HepG2 (cell line): ENCODE measurements around the gene CMA1. TPM values are rescaled to one million over a fixed set of nuclear protein-coding genes. Genes with fewer than 3 reads are reported as not detected.
A peak's percentile ranks its signal among the peaks of the same experiment; 100 is the strongest.

ENCODE experiments used
- CENPBD1 ChIP-seq: sonication (generic); formaldehyde crosslinking; IDR thresholded peaks from 2 replicates; pipeline ENCODE4 v1.8.0; 2022; ENCODE audit warnings: missing genetic modification reagents, low read depth, mild to moderate bottlenecking, borderline replicate concordance
- ERF ChIP-seq: IDR thresholded peaks from 2 replicates; pipeline ENCODE4 v1.6.1; 2018; ENCODE audit warnings: missing biosample characterization, missing genetic modification reagents
- EZH2 ChIP-seq: conservative IDR thresholded peaks from 2 replicates; pipeline ENCODE4 v1.6.1; 2012; ENCODE audit warnings: mild to moderate bottlenecking, low read depth, low read length, moderate library complexity
- FOXA3 ChIP-seq: IDR thresholded peaks from 2 replicates; pipeline ENCODE4 v1.6.1; 2016; ENCODE audit warnings: missing genetic modification reagents, missing compliant biosample characterization
- HDAC2 ChIP-seq: sonication (generic); formaldehyde crosslinking; IDR thresholded peaks from 2 replicates; pipeline ENCODE4 v1.4.0; 2020; ENCODE audit warnings: missing genetic modification reagents
- HNF4A ChIP-seq: sonication (generic); formaldehyde crosslinking; IDR thresholded peaks from 2 replicates; pipeline ENCODE4 v1.4.0; 2020; ENCODE audit warnings: missing genetic modification reagents
- MLX ChIP-seq: IDR thresholded peaks from 2 replicates; pipeline ENCODE4 v1.6.1; 2016
- MYNN ChIP-seq: sonication (generic); formaldehyde crosslinking; IDR thresholded peaks from 2 replicates; pipeline ENCODE4 v1.4.0; 2020; ENCODE audit warnings: mild to moderate bottlenecking, low read depth, missing genetic modification reagents
- ONECUT2 ChIP-seq: sonication (generic); formaldehyde crosslinking; IDR thresholded peaks from 2 replicates; pipeline ENCODE4 v1.4.0; 2020; ENCODE audit warnings: missing genetic modification reagents
- PHF8 ChIP-seq: sonication (generic); formaldehyde crosslinking; IDR thresholded peaks from 2 replicates; pipeline ENCODE4 v1.5.0; 2020; ENCODE audit warnings: missing genetic modification reagents
- RAD21 ChIP-seq: fragments of 450-650 bp; formaldehyde crosslinking; IDR thresholded peaks from 2 replicates; pipeline ENCODE4 v1.5.0; 2020; ENCODE audit warnings: mild to moderate bottlenecking
- SALL1 ChIP-seq: sonication (generic); formaldehyde crosslinking; IDR thresholded peaks from 2 replicates; pipeline ENCODE4 v1.8.0; 2022; ENCODE audit warnings: mild to moderate bottlenecking, missing genetic modification reagents
- SMAD3 ChIP-seq: sonication (generic); formaldehyde crosslinking; IDR thresholded peaks from 2 replicates; pipeline ENCODE4 v1.4.0; 2020; ENCODE audit warnings: missing genetic modification reagents
- SP1 ChIP-seq, 2 experiments: fragments of 450-650 bp in 1 of 2; sonication (generic) in 1 of 2; formaldehyde crosslinking in 1 of 2; IDR thresholded peaks; 2 replicates each; pipeline versions ENCODE4 v1.4.0 to v1.6.1; 2016 to 2020; ENCODE audit warnings: missing genetic modification reagents in 1 of 2
- SP140L ChIP-seq: sonication (generic); formaldehyde crosslinking; IDR thresholded peaks from 2 replicates; pipeline ENCODE4 v1.4.0; 2020; ENCODE audit warnings: missing genetic modification reagents, borderline replicate concordance
- SPEN ChIP-seq: sonication (generic); formaldehyde crosslinking; IDR thresholded peaks from 2 replicates; pipeline ENCODE4 v1.5.1; 2020; ENCODE audit warnings: low read depth, mild to moderate bottlenecking, missing genetic modification reagents
- ZFP91 ChIP-seq: sonication (generic); formaldehyde crosslinking; IDR thresholded peaks from 2 replicates; pipeline ENCODE4 v1.9.0; 2022; ENCODE audit warnings: missing genetic modification reagents, mild to moderate bottlenecking, borderline replicate concordance
- ZNF142 ChIP-seq: sonication (generic); formaldehyde crosslinking; IDR thresholded peaks from 2 replicates; pipeline ENCODE4 v1.4.0; 2020; ENCODE audit warnings: missing genetic modification reagents
- ZNF362 ChIP-seq: sonication (generic); formaldehyde crosslinking; IDR thresholded peaks from 2 replicates; pipeline ENCODE4 v1.4.0; 2020; ENCODE audit warnings: missing genetic modification reagents, mild to moderate bottlenecking, borderline replicate concordance
- ZNF501 ChIP-seq: sonication (generic); formaldehyde crosslinking; IDR thresholded peaks from 2 replicates; pipeline ENCODE4 v1.5.1; 2020; ENCODE audit warnings: mild to moderate bottlenecking, moderate library complexity, missing genetic modification reagents
- ZNF572 ChIP-seq: sonication (generic); formaldehyde crosslinking; IDR thresholded peaks from 2 replicates; pipeline ENCODE4 v1.5.1; 2020; ENCODE audit warnings: mild to moderate bottlenecking, missing genetic modification reagents
- polyA plus RNA-seq, 8 experiments: library from polyadenylated mRNA; depleted of rRNA in 3 of 8; stranded (reverse) in 7 of 8; unstranded in 1 of 8; fragments of >200 nt; fragmentation: Illumina TruSeq in 4 of 8; extraction: Trizol in 4 of 8; gene quantifications; 2 replicates each; pipeline versions ENCODE4 v1.2.1 to v1.2.3, GENCODE V29; 2011 to 2016; ENCODE audit warnings: low read depth in 4 of 8, missing spikeins in 1 of 8, mixed read lengths in 1 of 8; ENCODE audit not compliant: insufficient read depth in 1 of 8
- total RNA-seq, 5 experiments: library from RNA; depleted of rRNA; stranded (reverse); fragments of >200 nt; fragmentation: Illumina TruSeq; extraction: Trizol; gene quantifications; 2 replicates each; pipeline ENCODE4 v1.2.3, GENCODE V29; 2016; ENCODE audit warnings: low read depth in 1 of 5

CMA1 gene
- total and polyA plus RNA-seq, 2 of the 13 experiments (the other 11 are each of a cell fraction or from before 2014, with no cell fraction given) = not detected

GRCh38 chr14:24481622-24482324 lies 26.3 kb downstream of the CMA1 start (continued):
- TF ChIP-seq SALL1 (CRISPR knock-in tag) (peak; percentile 95), ZNF501 (CRISPR knock-in tag) (peak; percentile 93), FOXA3 (peak; percentile 72), PHF8 (CRISPR knock-in tag) (peak; percentile 94), SPEN (CRISPR knock-in tag) (peak; percentile 99), ZNF362 (CRISPR knock-in tag) (peak; percentile 69), ONECUT2 (CRISPR knock-in tag) (peak; percentile 95), CENPBD1 (no peak; the same call in 1 of the 2 replicates), HDAC2 (CRISPR knock-in tag) (peak; percentile 76), SP1 (IDR thresholded peaks at IDR 0.05) (no peak), SP1 (CRISPR knock-in tag; IDR thresholded peaks at IDR 0.05) (no peak; the same call in 1 of the 2 replicates), SP140L (peak; percentile 90; the same call in 1 of the 2 replicates), ERF (CRISPR knock-in tag) (peak; percentile 92), SMAD3 (CRISPR knock-in tag) (peak; percentile 93), EZH2 (no peak), MLX (CRISPR knock-in tag) (no peak), HNF4A (CRISPR knock-in tag) (peak; percentile 99), MYNN (CRISPR knock-in tag) (peak; percentile 31; the same call in 1 of the 2 replicates), ZNF572 (peak; percentile 97), ZNF142 (CRISPR knock-in tag) (no peak), RAD21 (CRISPR knock-in tag) (peak; percentile 96), ZFP91 (CRISPR knock-in tag) (peak; percentile 95)
